Limb (tissue), 2 donors: ENCODE data around the gene HTR4.

Source experiments
- DNase-seq, 2 donors: peaks; one replicate each; pipeline ENCODE4 v3.0.0-alpha.2; 2016; ENCODE audit errors: extremely low spot score in 2 of 2

HTR4 gene

DNA sequence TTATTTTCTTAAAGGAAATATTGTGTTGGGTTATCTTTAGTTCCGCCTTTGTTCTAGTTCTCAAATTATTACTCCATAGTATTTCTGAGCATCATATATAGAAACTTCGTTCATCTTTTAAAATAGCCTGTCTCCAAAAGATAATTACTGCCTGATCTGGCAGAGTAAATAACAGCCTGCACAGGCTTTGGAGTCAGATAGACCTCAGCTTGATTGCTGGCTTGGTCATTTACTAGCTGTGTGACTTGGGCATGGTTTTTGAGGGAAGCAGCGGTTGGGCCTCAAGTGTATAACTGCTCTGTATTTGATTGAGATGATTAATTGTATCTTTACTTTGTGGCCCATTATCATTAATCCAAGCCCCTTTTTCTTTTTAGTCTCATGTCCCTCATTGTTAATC, 220.5 kb downstream of the HTR4 start:
- DNase-seq, result no peak
